GM10847 (cell line): ENCODE data around the gene GNPTAB.

ENCODE experiments used
- POLR2A ChIP-seq: IDR thresholded peaks from 2 replicates; pipeline ENCODE4 v1.6.1; 2011; ENCODE audit not compliant: insufficient read length; ENCODE audit errors: extremely low read depth

Gene GNPTAB

GRCh38 chr12:101855364-101855884, 24.7 kb upstream of the GNPTAB start:
- no peak for TF ChIP-seq POLR2A

- no peak for TF ChIP-seq POLR2A
Measured at GRCh38 chr12:101854747-101855146, 24.0 kb upstream of the GNPTAB start.

GRCh38 chr12:101852998-101853397, 22.2 kb upstream of the GNPTAB start:
- TF ChIP-seq POLR2A, result no peak

- no peak for TF ChIP-seq POLR2A
Measured at GRCh38 chr12:101850199-101850598, 19.4 kb upstream of the GNPTAB start.

- TF ChIP-seq POLR2A, result no peak
Measured at GRCh38 chr12:101847325-101847724, 16.6 kb upstream of the GNPTAB start.

GRCh38 chr12:101845137-101845711, 14.5 kb upstream of the GNPTAB start:
- no peak for TF ChIP-seq POLR2A

- no peak for TF ChIP-seq POLR2A
Measured at GRCh38 chr12:101841069-101841468, 10.3 kb upstream of the GNPTAB start.

- no peak for TF ChIP-seq POLR2A
Measured at GRCh38 chr12:101839324-101840283, 8.8 kb upstream of the GNPTAB start.

GRCh38 chr12:101838628-101839323, 8.0 kb upstream of the GNPTAB start:
- TF ChIP-seq POLR2A, result no peak

- no peak for TF ChIP-seq POLR2A
Measured at GRCh38 chr12:101832030-101832429, 1.3 kb upstream of the GNPTAB start.

GRCh38 chr12:101829639-101830366, 956 bp downstream of the GNPTAB start:
- TF ChIP-seq POLR2A, result no peak

GRCh38 chr12:101828463-101829196, 2.1 kb downstream of the GNPTAB start:
- TF ChIP-seq POLR2A, result no peak

GRCh38 chr12:101826766-101827368, 3.9 kb downstream of the GNPTAB start:
- TF ChIP-seq POLR2A, result no peak

GRCh38 chr12:101824831-101825230, 5.9 kb downstream of the GNPTAB start:
- no peak for TF ChIP-seq POLR2A
